Effector memory CD4-positive, alpha-beta T cell (primary cell): ENCODE data around the gene TTC3.
"Not testable (repeated sequence)": the region's sequence is repeated elsewhere in the genome, so short reads cannot be mapped to it uniquely, and the experiment has no call there.

Experiments
- DNase-seq, 3 donors: peaks; one replicate each; pipeline ENCODE4 v3.0.0-alpha.2; 2020
- H3K27ac ChIP-seq: 2 replicates; pipeline ENCODE4 v1.7.0; 2013; ENCODE audit warnings: mild to moderate bottlenecking, low read length, moderate library complexity; ENCODE audit not compliant: insufficient read depth, poor library complexity, severe bottlenecking
- H3K27me3 ChIP-seq: replicated peaks from 2 replicates; pipeline ENCODE4 v1.7.0; 2013; ENCODE audit warnings: mild to moderate bottlenecking, low read length; ENCODE audit not compliant: insufficient read depth, control insufficient read depth, poor library complexity, severe bottlenecking
- H3K36me3 ChIP-seq: 2 replicates; pipeline ENCODE4 v1.7.0; 2013; ENCODE audit warnings: mild to moderate bottlenecking, low read length, moderate library complexity; ENCODE audit not compliant: control insufficient read depth, insufficient read depth
- H3K4me1 ChIP-seq: 2 replicates; pipeline ENCODE4 v1.7.0; 2013; ENCODE audit warnings: low read length, mild to moderate bottlenecking; ENCODE audit not compliant: control insufficient read depth, insufficient read depth, poor library complexity, severe bottlenecking
- H3K4me3 ChIP-seq: 2 replicates; pipeline ENCODE4 v1.7.0; 2013; ENCODE audit warnings: low read length, low read depth, mild to moderate bottlenecking; ENCODE audit not compliant: insufficient read depth, poor library complexity, severe bottlenecking
- H3K9me3 ChIP-seq: 2 replicates; pipeline ENCODE4 v1.7.0; 2013; ENCODE audit warnings: mild to moderate bottlenecking, low read length, moderate library complexity; ENCODE audit not compliant: control insufficient read depth

The TTC3 gene

GRCh38 chr21:37210130-37210529, 137.1 kb downstream of the TTC3 start:
- H3K9me3 ChIP-seq = no peaks in the 10 kb centered on the region
- H3K4me3 ChIP-seq = no peak overlapping the region
- H3K4me1 ChIP-seq = no peaks in the 10 kb centered on the region
- no peak overlapping the region for H3K27ac ChIP-seq
- H3K27me3 ChIP-seq = no peaks in the 10 kb centered on the region
- no peak for DNase-seq
- H3K36me3 ChIP-seq = no peaks in the 10 kb centered on the region

- no peaks in the 10 kb centered on the region for H3K27me3 ChIP-seq
- H3K36me3 ChIP-seq = no peaks in the 10 kb centered on the region
- no peaks in the 10 kb centered on the region for H3K9me3 ChIP-seq
- no peak overlapping the region for H3K4me3 ChIP-seq
- no peak overlapping the region for H3K27ac ChIP-seq
- no peak for DNase-seq
- H3K4me1 ChIP-seq = no peaks in the 10 kb centered on the region
Observed at GRCh38 chr21:37210799-37211198, 137.7 kb downstream of the TTC3 start.

- DNase-seq = no peak
- no peaks in the 10 kb centered on the region for H3K9me3 ChIP-seq
- H3K4me3 ChIP-seq = no peak overlapping the region
- H3K36me3 ChIP-seq = no peaks in the 10 kb centered on the region
- no peak overlapping the region for H3K27ac ChIP-seq
- no peaks in the 10 kb centered on the region for H3K27me3 ChIP-seq
- H3K4me1 ChIP-seq = no peaks in the 10 kb centered on the region
Observed at GRCh38 chr21:37214952-37215351, 141.9 kb downstream of the TTC3 start.

GRCh38 chr21:37219761-37220432, 146.8 kb downstream of the TTC3 start:
- peak overlapping the region; percentile 78 for H3K27ac ChIP-seq
- peaks cover 7% of the 10 kb centered on the region for H3K4me1 ChIP-seq
- H3K36me3 ChIP-seq = no peaks in the 10 kb centered on the region

GRCh38 chr21:37220433-37220980, 147.5 kb downstream of the TTC3 start:
- no peaks in the 10 kb centered on the region for H3K27me3 ChIP-seq
- H3K4me1 ChIP-seq = peaks cover 13% of the 10 kb centered on the region
- peak overlapping the region; percentile 69 for H3K4me3 ChIP-seq
- DNase-seq = peak in 1 of 3 donors; percentile 13
- no peaks in the 10 kb centered on the region for H3K36me3 ChIP-seq
- peak overlapping the region; percentile 78 for H3K27ac ChIP-seq
- no peaks in the 10 kb centered on the region for H3K9me3 ChIP-seq

More at GRCh38 chr21:37219761-37220432, 146.8 kb downstream of the TTC3 start:
- DNase-seq = peak in 1 of 3 donors; percentile 6
- H3K9me3 ChIP-seq = no peaks in the 10 kb centered on the region
- H3K27me3 ChIP-seq = no peaks in the 10 kb centered on the region
- peak overlapping the region; percentile 69 for H3K4me3 ChIP-seq

- H3K27ac ChIP-seq = peak overlapping the region; percentile 78
- no peaks in the 10 kb centered on the region for H3K9me3 ChIP-seq
- peaks cover 13% of the 10 kb centered on the region for H3K4me1 ChIP-seq
- no peaks in the 10 kb centered on the region for H3K27me3 ChIP-seq
- peak overlapping the region; percentile 69 for H3K4me3 ChIP-seq
- DNase-seq = peak; percentile 85 to 90 (median 90)
- no peaks in the 10 kb centered on the region for H3K36me3 ChIP-seq
Observed at GRCh38 chr21:37220981-37221664, 148.1 kb downstream of the TTC3 start.

GRCh38 chr21:37222248-37222647, 149.2 kb downstream of the TTC3 start:
- not testable (repeated sequence) for DNase-seq, H3K27me3 ChIP-seq, H3K27ac ChIP-seq, H3K4me3 ChIP-seq, H3K9me3 ChIP-seq, H3K36me3 ChIP-seq
- peaks cover 13% of the 10 kb centered on the region for H3K4me1 ChIP-seq

- Histone ChIP-seq H3K4me3 (no peak overlapping the region), H3K27me3 (no peaks in the 10 kb centered on the region), H3K36me3 (peaks cover 26% of the 10 kb centered on the region), H3K27ac (no peak overlapping the region), H3K9me3 (no peaks in the 10 kb centered on the region), H3K4me1 (peaks cover 13% of the 10 kb centered on the region)
- DNase-seq = no peak
Observed at GRCh38 chr21:37223804-37224345, 150.8 kb downstream of the TTC3 start.

- DNase-seq = peak in 1 of 3 donors; percentile 11
- no peaks in the 10 kb centered on the region for H3K9me3 ChIP-seq
- peak overlapping the region; percentile 45 for H3K27ac ChIP-seq
- no peak overlapping the region for H3K4me3 ChIP-seq
- peaks cover 34% of the 10 kb centered on the region for H3K36me3 ChIP-seq
- H3K27me3 ChIP-seq = no peaks in the 10 kb centered on the region
- peaks cover 13% of the 10 kb centered on the region for H3K4me1 ChIP-seq
Observed at GRCh38 chr21:37224861-37225839, 152.1 kb downstream of the TTC3 start.
